WTC11 (cell line): ENCODE measurements around the gene USP13.

Source experiments
- CBFB ChIP-seq: sonication (generic); formaldehyde crosslinking; IDR thresholded peaks from 2 replicates; pipeline ENCODE4 v1.8.1; 2022; ENCODE audit warnings: mild to moderate bottlenecking, low read depth, missing genetic modification reagents
- E2F4 ChIP-seq: sonication (generic); formaldehyde crosslinking; IDR thresholded peaks from 2 replicates; pipeline ENCODE4 v1.8.1; 2022; ENCODE audit warnings: low read depth, mild to moderate bottlenecking, moderate library complexity, missing genetic modification reagents, borderline replicate concordance
- KAT7 ChIP-seq: sonication (generic); formaldehyde crosslinking; IDR thresholded peaks from 2 replicates; pipeline ENCODE4 v1.8.1; 2023; ENCODE audit warnings: missing genetic modification reagents, mild to moderate bottlenecking, borderline replicate concordance
- MAX ChIP-seq: sonication (generic); formaldehyde crosslinking; IDR thresholded peaks from 2 replicates; pipeline ENCODE4 v1.8.0; 2022; ENCODE audit warnings: mild to moderate bottlenecking, missing genetic modification reagents
- MXD4 ChIP-seq: fragments of 250-450 bp; sonication (Bioruptor Pico); IDR thresholded peaks from 2 replicates; pipeline ENCODE4 v1.8.0; 2021; ENCODE audit warnings: mild to moderate bottlenecking, moderate library complexity, borderline replicate concordance
- RORB ChIP-seq: fragments of 250-450 bp; sonication (Bioruptor Pico); IDR thresholded peaks from 2 replicates; pipeline ENCODE4 v1.9.0; 2021; ENCODE audit warnings: mild to moderate bottlenecking
- SOX15 ChIP-seq: fragments of 250-450 bp; sonication (Bioruptor Pico); IDR thresholded peaks from 2 replicates; pipeline ENCODE4 v1.9.0; 2021; ENCODE audit warnings: mild to moderate bottlenecking
- ZNF416 ChIP-seq: fragments of 250-450 bp; sonication (Bioruptor Pico); IDR thresholded peaks from 2 replicates; pipeline ENCODE4 v1.9.0; 2021; ENCODE audit warnings: mild to moderate bottlenecking, inconsistent platforms
- TF ChIP-seq, protein P1 (sequence below): fragments of 200-600 bp; IDR thresholded peaks from 2 replicates; pipeline ENCODE4 v1.8.0; 2022; ENCODE audit warnings: antibody characterized with exemption
- TF ChIP-seq, protein P2 (sequence below): sonication (generic); formaldehyde crosslinking; IDR thresholded peaks from 2 replicates; pipeline ENCODE4 v1.8.0; 2023; ENCODE audit warnings: mild to moderate bottlenecking, missing genetic modification reagents
- TF ChIP-seq, protein P3 (sequence below): sonication (generic); formaldehyde crosslinking; IDR thresholded peaks from 2 replicates; pipeline ENCODE4 v1.8.1; 2022; ENCODE audit warnings: low read depth, missing genetic modification reagents, borderline replicate concordance
- TF ChIP-seq, protein P4 (sequence below): sonication (generic); formaldehyde crosslinking; conservative IDR thresholded peaks from 2 replicates; pipeline ENCODE4 v1.8.1; 2022; ENCODE audit warnings: mild to moderate bottlenecking, missing genetic modification reagents
- TF ChIP-seq, protein P5 (sequence below): sonication (generic); formaldehyde crosslinking; IDR thresholded peaks from 2 replicates; pipeline ENCODE4 v1.8.1; 2023; ENCODE audit warnings: mild to moderate bottlenecking, moderate library complexity, missing genetic modification reagents

DNA sequence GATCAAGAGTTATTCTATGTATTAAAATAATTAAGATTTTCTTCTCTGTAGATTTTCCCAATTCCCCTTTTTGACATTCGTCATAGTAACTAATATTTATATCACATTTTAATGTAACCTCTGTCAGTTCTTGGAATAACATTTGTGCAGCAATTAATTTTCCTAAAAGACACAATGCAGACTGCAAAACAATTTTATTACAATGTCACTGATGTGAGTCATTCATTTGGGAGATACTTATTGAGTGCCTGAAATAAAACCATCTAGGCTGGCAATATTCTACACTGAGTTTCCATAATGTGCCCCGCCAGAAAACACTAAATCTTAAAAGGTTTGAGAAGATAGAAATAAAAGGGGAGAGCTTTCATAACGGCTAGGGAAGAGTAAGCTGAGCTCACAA, 6.7 kb upstream of the USP13 start:
- TF ChIP-seq, protein P1, sequence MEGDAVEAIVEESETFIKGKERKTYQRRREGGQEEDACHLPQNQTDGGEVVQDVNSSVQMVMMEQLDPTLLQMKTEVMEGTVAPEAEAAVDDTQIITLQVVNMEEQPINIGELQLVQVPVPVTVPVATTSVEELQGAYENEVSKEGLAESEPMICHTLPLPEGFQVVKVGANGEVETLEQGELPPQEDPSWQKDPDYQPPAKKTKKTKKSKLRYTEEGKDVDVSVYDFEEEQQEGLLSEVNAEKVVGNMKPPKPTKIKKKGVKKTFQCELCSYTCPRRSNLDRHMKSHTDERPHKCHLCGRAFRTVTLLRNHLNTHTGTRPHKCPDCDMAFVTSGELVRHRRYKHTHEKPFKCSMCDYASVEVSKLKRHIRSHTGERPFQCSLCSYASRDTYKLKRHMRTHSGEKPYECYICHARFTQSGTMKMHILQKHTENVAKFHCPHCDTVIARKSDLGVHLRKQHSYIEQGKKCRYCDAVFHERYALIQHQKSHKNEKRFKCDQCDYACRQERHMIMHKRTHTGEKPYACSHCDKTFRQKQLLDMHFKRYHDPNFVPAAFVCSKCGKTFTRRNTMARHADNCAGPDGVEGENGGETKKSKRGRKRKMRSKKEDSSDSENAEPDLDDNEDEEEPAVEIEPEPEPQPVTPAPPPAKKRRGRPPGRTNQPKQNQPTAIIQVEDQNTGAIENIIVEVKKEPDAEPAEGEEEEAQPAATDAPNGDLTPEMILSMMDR, result no peak
- TF ChIP-seq, protein P2, sequence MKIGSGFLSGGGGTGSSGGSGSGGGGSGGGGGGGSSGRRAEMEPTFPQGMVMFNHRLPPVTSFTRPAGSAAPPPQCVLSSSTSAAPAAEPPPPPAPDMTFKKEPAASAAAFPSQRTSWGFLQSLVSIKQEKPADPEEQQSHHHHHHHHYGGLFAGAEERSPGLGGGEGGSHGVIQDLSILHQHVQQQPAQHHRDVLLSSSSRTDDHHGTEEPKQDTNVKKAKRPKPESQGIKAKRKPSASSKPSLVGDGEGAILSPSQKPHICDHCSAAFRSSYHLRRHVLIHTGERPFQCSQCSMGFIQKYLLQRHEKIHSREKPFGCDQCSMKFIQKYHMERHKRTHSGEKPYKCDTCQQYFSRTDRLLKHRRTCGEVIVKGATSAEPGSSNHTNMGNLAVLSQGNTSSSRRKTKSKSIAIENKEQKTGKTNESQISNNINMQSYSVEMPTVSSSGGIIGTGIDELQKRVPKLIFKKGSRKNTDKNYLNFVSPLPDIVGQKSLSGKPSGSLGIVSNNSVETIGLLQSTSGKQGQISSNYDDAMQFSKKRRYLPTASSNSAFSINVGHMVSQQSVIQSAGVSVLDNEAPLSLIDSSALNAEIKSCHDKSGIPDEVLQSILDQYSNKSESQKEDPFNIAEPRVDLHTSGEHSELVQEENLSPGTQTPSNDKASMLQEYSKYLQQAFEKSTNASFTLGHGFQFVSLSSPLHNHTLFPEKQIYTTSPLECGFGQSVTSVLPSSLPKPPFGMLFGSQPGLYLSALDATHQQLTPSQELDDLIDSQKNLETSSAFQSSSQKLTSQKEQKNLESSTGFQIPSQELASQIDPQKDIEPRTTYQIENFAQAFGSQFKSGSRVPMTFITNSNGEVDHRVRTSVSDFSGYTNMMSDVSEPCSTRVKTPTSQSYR (CRISPR knock-in tag), result no peak
- no peak for TF ChIP-seq SOX15 (CRISPR knock-in tag)
- TF ChIP-seq, protein P3, sequence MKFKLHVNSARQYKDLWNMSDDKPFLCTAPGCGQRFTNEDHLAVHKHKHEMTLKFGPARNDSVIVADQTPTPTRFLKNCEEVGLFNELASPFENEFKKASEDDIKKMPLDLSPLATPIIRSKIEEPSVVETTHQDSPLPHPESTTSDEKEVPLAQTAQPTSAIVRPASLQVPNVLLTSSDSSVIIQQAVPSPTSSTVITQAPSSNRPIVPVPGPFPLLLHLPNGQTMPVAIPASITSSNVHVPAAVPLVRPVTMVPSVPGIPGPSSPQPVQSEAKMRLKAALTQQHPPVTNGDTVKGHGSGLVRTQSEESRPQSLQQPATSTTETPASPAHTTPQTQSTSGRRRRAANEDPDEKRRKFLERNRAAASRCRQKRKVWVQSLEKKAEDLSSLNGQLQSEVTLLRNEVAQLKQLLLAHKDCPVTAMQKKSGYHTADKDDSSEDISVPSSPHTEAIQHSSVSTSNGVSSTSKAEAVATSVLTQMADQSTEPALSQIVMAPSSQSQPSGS (CRISPR knock-in tag), result no peak
- TF ChIP-seq, protein P4, sequence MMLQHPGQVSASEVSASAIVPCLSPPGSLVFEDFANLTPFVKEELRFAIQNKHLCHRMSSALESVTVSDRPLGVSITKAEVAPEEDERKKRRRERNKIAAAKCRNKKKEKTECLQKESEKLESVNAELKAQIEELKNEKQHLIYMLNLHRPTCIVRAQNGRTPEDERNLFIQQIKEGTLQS (CRISPR knock-in tag), result no peak
- TF ChIP-seq, protein P5, sequence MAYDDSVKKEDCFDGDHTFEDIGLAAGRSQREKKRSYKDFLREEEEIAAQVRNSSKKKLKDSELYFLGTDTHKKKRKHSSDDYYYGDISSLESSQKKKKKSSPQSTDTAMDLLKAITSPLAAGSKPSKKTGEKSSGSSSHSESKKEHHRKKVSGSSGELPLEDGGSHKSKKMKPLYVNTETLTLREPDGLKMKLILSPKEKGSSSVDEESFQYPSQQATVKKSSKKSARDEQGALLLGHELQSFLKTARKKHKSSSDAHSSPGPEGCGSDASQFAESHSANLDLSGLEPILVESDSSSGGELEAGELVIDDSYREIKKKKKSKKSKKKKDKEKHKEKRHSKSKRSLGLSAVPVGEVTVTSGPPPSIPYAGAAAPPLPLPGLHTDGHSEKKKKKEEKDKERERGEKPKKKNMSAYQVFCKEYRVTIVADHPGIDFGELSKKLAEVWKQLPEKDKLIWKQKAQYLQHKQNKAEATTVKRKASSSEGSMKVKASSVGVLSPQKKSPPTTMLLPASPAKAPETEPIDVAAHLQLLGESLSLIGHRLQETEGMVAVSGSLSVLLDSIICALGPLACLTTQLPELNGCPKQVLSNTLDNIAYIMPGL (CRISPR knock-in tag), result no peak
- TF ChIP-seq KAT7 (CRISPR knock-in tag), result no peak
- TF ChIP-seq MAX (CRISPR knock-in tag), result no peak
- TF ChIP-seq E2F4 (CRISPR knock-in tag), result no peak
- TF ChIP-seq CBFB, result no peak
- TF ChIP-seq MXD4, result no peak
- no peak for TF ChIP-seq RORB (CRISPR knock-in tag)
- TF ChIP-seq ZNF416 (CRISPR knock-in tag), result no peak
